WTC11 (cell line): ENCODE measurements around the gene LATS1. TPM values are rescaled to one million over a fixed set of nuclear protein-coding genes. Genes with fewer than 3 reads are reported as not detected.

Experiments used
- ATAC-seq: fragments of 200-7000 bp; cut with Tn5 transposase; 2 replicates; pipeline ENCODE4 v1.10.0; 2021; ENCODE audit warnings: mild to moderate bottlenecking, moderate library complexity
- CTCF ChIA-PET: fragments of 300-600 bp; sonication (Branson Sonifier 250); formaldehyde crosslinking; loops from one replicate; lab custom pipeline; 2021; ENCODE audit warnings: antibody characterized with exemption; lab: Charles Lee
- POLR2A ChIA-PET: fragments of 350-600 bp; sonication (Branson Sonifier 250); formaldehyde crosslinking; loops from one replicate; lab custom pipeline; 2021; ENCODE audit warnings: antibody characterized with exemption; lab: Charles Lee
- DNase-seq: peaks from one replicate; pipeline ENCODE4 v3.0.0; 2021; ENCODE audit warnings: low spot score
- H3K27ac Mint-ChIP-seq: 2 replicates; pipeline ENCODE4 v1.8.0; 2021; ENCODE audit warnings: mixed read lengths
- H3K27me3 Mint-ChIP-seq: 2 replicates; pipeline ENCODE4 v1.8.0; 2021; ENCODE audit warnings: low read depth, mild to moderate bottlenecking, moderate library complexity, mixed read lengths
- H3K36me3 Mint-ChIP-seq: 2 replicates; pipeline ENCODE4 v1.8.0; 2021; ENCODE audit warnings: mixed read lengths
- H3K4me1 Mint-ChIP-seq: 2 replicates; pipeline ENCODE4 v1.8.0; 2022; ENCODE audit warnings: mixed read lengths
- H3K4me3 Mint-ChIP-seq: 2 replicates; pipeline ENCODE4 v1.8.0; 2021; ENCODE audit warnings: mild to moderate bottlenecking, moderate library complexity, mixed read lengths
- H3K9me3 Mint-ChIP-seq: 2 replicates; pipeline ENCODE4 v1.8.0; 2021; ENCODE audit warnings: mixed read lengths
- ATF1 ChIP-seq: sonication (generic); formaldehyde crosslinking; IDR thresholded peaks from 2 replicates; pipeline ENCODE4 v1.8.1; 2023; ENCODE audit warnings: mild to moderate bottlenecking, moderate library complexity, missing genetic modification reagents
- ELF4 ChIP-seq: sonication (generic); formaldehyde crosslinking; IDR thresholded peaks from 2 replicates; pipeline ENCODE4 v1.8.1; 2022; ENCODE audit warnings: low read depth, mild to moderate bottlenecking, moderate library complexity, missing genetic modification reagents
- ESRRA ChIP-seq: sonication (generic); formaldehyde crosslinking; IDR thresholded peaks from 2 replicates; pipeline ENCODE4 v1.8.1; 2022; ENCODE audit warnings: mild to moderate bottlenecking, missing genetic modification reagents, borderline replicate concordance
- FOXK1 ChIP-seq: sonication (generic); formaldehyde crosslinking; IDR thresholded peaks from 2 replicates; pipeline ENCODE4 v1.8.0; 2022; ENCODE audit warnings: mild to moderate bottlenecking, moderate library complexity, missing genetic modification reagents
- FOXP1 ChIP-seq: sonication (generic); formaldehyde crosslinking; IDR thresholded peaks from 2 replicates; pipeline ENCODE4 v1.8.0; 2022; ENCODE audit warnings: missing genetic modification reagents, mild to moderate bottlenecking, moderate library complexity, borderline replicate concordance
- GTF2I ChIP-seq: fragments of 250-450 bp; sonication (Bioruptor Pico); conservative IDR thresholded peaks from 2 replicates; pipeline ENCODE4 v1.4.0; 2021; ENCODE audit warnings: mild to moderate bottlenecking
- HMGXB4 ChIP-seq: sonication (generic); formaldehyde crosslinking; IDR thresholded peaks from 2 replicates; pipeline ENCODE4 v1.8.1; 2023; ENCODE audit warnings: mild to moderate bottlenecking, moderate library complexity, missing genetic modification reagents
- NFE2L1 ChIP-seq: sonication (generic); formaldehyde crosslinking; IDR thresholded peaks from 2 replicates; pipeline ENCODE4 v1.8.1; 2023; ENCODE audit warnings: missing genetic modification reagents
- PREB ChIP-seq: sonication (generic); formaldehyde crosslinking; IDR thresholded peaks from 2 replicates; pipeline ENCODE4 v1.8.1; 2022; ENCODE audit warnings: mild to moderate bottlenecking, missing genetic modification reagents, moderate library complexity, borderline replicate concordance
- SMAD4 ChIP-seq: sonication (generic); formaldehyde crosslinking; IDR thresholded peaks from 2 replicates; pipeline ENCODE4 v1.8.0; 2022; ENCODE audit warnings: mild to moderate bottlenecking, missing genetic modification reagents
- ZMAT4 ChIP-seq: fragments of 250-450 bp; sonication (Bioruptor Pico); IDR thresholded peaks from 2 replicates; pipeline ENCODE4 v1.9.0; 2021; ENCODE audit warnings: mild to moderate bottlenecking
- total RNA-seq: library from RNA; stranded (reverse); gene quantifications from 3 replicates; pipeline ENCODE4 v1.2.3, GENCODE V29; 2021
- TF ChIP-seq, protein P1 (sequence below): sonication (generic); formaldehyde crosslinking; IDR thresholded peaks from 2 replicates; pipeline ENCODE4 v1.8.0; 2023; ENCODE audit warnings: missing genetic modification reagents
- TF ChIP-seq, protein P2 (sequence below): sonication (generic); formaldehyde crosslinking; IDR thresholded peaks from 2 replicates; pipeline ENCODE4 v1.8.1; 2022; ENCODE audit warnings: missing genetic modification reagents, borderline replicate concordance
- TF ChIP-seq, protein P3 (sequence below): fragments of 200-600 bp; IDR thresholded peaks from 2 replicates; pipeline ENCODE4 v1.8.0; 2022; ENCODE audit warnings: antibody characterized with exemption
- TF ChIP-seq, protein P4 (sequence below): sonication (generic); formaldehyde crosslinking; IDR thresholded peaks from 2 replicates; pipeline ENCODE4 v1.8.0; 2022; ENCODE audit warnings: mild to moderate bottlenecking, missing genetic modification reagents
- TF ChIP-seq, protein P5 (sequence below): sonication (generic); formaldehyde crosslinking; IDR thresholded peaks from 2 replicates; pipeline ENCODE4 v1.8.0; 2023; ENCODE audit warnings: missing genetic modification reagents, mild to moderate bottlenecking, borderline replicate concordance
- TF ChIP-seq, protein P6 (sequence below): sonication (generic); formaldehyde crosslinking; IDR thresholded peaks from 2 replicates; pipeline ENCODE4 v1.8.1; 2022; ENCODE audit warnings: mild to moderate bottlenecking, moderate library complexity, missing genetic modification reagents

Gene LATS1
- total RNA-seq, 1 experiment from 2014 or later = 24.2 TPM

DNA sequence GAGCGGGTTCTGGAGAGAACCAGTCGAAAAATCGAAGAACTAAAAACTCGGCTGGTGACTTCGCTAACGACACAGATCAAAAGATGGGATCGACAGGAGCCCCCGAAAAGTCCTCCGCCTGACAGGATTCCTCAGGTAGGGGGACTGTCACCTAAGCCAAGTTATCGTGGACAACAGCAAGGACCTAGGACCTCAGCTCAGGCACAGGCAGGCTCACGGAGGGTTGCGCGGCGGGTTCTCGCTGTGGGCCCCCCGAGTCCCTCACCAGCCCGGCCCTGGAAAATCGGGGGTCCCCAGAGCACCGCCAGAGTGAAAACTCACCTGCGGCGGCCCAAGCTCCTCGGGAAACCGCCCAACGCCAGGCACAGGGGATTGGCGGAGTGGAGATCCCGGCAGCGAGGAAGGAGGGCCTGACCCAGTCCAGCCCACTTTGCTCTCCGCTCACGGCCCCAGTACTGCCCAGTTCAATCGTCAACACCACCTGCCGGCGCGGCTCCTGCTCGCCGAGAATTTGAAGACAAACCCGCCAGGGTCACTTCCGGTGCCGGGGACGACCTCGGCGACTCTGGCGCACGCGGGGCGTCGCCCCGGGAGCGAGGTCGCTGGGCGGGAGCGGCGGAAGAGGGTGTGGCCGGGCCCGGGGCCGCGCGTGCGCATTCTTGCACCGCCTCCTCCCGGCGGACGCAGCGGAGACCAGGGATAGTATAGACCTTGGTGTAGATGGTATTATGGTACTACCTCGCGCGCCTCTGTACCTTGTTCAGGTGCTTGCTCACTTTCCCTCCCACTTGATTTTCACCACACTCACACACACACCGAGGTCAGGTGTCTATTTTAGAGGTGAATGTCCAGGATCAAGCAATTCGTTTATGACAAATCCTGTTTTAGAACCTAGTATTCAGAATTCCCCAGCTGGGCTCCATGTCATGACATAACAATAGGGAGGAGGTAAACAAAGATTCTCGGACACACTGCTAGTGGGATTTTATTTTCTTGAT is 69.5 kb downstream of the LATS1 start, which contains the start of gene KATNA1:
KATNA1 (minus strand) TSS at position 567 of the 998 bp plus-strand sequence. CDS start 10,167 bp downstream, outside the sequence.
- CTCF ChIA-PET = interaction anchor here (0.8 kb wide), 1 partner anchor 45 kb away, joined by 3 read pairs; no protein-coding TSS in a partner anchor
- POLR2A ChIA-PET = interaction anchor here (0.6 kb wide), 1 partner anchor 70 kb away, joined by 3 read pairs; the partner anchor contains the start of gene LATS1
- Mint-ChIP-seq H3K27me3 (no peaks in the 10 kb centered on the region), H3K4me3 (peak within 1 kb of the TSS; percentile 80), H3K9me3 (no peaks in the 10 kb centered on the region), H3K36me3 (no peaks in the 10 kb centered on the region), H3K27ac (peak within 1 kb of the TSS; percentile 82), H3K4me1 (peaks cover 7% of the 10 kb centered on the region; the same call in 1 of the 2 replicates)
- DNase-seq (peak; percentile 93), ATAC-seq (peak; percentile 95)
- TF ChIP-seq PREB (CRISPR knock-in tag) (peak; percentile 85; the same call in 1 of the 2 replicates), SMAD4 (CRISPR knock-in tag) (no peak; the same call in 1 of the 2 replicates), ESRRA (CRISPR knock-in tag) (peak; percentile 92; the same call in 1 of the 2 replicates), ZMAT4 (CRISPR knock-in tag) (no peak), ELF4 (CRISPR knock-in tag) (peak; percentile 83), ATF1 (CRISPR knock-in tag) (no peak), NFE2L1 (peak; percentile 67; the same call in 1 of the 2 replicates), HMGXB4 (CRISPR knock-in tag) (peak; percentile 78; the same call in 1 of the 2 replicates), GTF2I (CRISPR knock-in tag) (no peak), FOXK1 (CRISPR knock-in tag) (peak; percentile 83), FOXP1 (CRISPR knock-in tag) (peak; percentile 98)
- TF ChIP-seq, protein P1, sequence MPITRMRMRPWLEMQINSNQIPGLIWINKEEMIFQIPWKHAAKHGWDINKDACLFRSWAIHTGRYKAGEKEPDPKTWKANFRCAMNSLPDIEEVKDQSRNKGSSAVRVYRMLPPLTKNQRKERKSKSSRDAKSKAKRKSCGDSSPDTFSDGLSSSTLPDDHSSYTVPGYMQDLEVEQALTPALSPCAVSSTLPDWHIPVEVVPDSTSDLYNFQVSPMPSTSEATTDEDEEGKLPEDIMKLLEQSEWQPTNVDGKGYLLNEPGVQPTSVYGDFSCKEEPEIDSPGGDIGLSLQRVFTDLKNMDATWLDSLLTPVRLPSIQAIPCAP (CRISPR knock-in tag) = peak; percentile 78; the same call in 1 of the 2 replicates
- TF ChIP-seq, protein P2, sequence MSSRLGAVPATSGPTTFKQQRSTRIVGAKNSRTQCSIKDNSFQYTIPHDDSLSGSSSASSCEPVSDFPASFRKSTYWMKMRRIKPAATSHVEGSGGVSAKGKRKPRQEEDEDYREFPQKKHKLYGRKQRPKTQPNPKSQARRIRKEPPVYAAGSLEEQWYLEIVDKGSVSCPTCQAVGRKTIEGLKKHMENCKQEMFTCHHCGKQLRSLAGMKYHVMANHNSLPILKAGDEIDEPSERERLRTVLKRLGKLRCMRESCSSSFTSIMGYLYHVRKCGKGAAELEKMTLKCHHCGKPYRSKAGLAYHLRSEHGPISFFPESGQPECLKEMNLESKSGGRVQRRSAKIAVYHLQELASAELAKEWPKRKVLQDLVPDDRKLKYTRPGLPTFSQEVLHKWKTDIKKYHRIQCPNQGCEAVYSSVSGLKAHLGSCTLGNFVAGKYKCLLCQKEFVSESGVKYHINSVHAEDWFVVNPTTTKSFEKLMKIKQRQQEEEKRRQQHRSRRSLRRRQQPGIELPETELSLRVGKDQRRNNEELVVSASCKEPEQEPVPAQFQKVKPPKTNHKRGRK (CRISPR knock-in tag) = no peak
- TF ChIP-seq, protein P3, sequence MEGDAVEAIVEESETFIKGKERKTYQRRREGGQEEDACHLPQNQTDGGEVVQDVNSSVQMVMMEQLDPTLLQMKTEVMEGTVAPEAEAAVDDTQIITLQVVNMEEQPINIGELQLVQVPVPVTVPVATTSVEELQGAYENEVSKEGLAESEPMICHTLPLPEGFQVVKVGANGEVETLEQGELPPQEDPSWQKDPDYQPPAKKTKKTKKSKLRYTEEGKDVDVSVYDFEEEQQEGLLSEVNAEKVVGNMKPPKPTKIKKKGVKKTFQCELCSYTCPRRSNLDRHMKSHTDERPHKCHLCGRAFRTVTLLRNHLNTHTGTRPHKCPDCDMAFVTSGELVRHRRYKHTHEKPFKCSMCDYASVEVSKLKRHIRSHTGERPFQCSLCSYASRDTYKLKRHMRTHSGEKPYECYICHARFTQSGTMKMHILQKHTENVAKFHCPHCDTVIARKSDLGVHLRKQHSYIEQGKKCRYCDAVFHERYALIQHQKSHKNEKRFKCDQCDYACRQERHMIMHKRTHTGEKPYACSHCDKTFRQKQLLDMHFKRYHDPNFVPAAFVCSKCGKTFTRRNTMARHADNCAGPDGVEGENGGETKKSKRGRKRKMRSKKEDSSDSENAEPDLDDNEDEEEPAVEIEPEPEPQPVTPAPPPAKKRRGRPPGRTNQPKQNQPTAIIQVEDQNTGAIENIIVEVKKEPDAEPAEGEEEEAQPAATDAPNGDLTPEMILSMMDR = no peak
- TF ChIP-seq, protein P4, sequence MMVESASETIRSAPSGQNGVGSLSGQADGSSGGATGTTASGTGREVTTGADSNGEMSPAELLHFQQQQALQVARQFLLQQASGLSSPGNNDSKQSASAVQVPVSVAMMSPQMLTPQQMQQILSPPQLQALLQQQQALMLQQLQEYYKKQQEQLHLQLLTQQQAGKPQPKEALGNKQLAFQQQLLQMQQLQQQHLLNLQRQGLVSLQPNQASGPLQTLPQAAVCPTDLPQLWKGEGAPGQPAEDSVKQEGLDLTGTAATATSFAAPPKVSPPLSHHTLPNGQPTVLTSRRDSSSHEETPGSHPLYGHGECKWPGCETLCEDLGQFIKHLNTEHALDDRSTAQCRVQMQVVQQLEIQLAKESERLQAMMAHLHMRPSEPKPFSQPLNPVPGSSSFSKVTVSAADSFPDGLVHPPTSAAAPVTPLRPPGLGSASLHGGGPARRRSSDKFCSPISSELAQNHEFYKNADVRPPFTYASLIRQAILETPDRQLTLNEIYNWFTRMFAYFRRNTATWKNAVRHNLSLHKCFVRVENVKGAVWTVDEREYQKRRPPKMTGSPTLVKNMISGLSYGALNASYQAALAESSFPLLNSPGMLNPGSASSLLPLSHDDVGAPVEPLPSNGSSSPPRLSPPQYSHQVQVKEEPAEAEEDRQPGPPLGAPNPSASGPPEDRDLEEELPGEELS (CRISPR knock-in tag) = peak; percentile 98
- TF ChIP-seq, protein P5, sequence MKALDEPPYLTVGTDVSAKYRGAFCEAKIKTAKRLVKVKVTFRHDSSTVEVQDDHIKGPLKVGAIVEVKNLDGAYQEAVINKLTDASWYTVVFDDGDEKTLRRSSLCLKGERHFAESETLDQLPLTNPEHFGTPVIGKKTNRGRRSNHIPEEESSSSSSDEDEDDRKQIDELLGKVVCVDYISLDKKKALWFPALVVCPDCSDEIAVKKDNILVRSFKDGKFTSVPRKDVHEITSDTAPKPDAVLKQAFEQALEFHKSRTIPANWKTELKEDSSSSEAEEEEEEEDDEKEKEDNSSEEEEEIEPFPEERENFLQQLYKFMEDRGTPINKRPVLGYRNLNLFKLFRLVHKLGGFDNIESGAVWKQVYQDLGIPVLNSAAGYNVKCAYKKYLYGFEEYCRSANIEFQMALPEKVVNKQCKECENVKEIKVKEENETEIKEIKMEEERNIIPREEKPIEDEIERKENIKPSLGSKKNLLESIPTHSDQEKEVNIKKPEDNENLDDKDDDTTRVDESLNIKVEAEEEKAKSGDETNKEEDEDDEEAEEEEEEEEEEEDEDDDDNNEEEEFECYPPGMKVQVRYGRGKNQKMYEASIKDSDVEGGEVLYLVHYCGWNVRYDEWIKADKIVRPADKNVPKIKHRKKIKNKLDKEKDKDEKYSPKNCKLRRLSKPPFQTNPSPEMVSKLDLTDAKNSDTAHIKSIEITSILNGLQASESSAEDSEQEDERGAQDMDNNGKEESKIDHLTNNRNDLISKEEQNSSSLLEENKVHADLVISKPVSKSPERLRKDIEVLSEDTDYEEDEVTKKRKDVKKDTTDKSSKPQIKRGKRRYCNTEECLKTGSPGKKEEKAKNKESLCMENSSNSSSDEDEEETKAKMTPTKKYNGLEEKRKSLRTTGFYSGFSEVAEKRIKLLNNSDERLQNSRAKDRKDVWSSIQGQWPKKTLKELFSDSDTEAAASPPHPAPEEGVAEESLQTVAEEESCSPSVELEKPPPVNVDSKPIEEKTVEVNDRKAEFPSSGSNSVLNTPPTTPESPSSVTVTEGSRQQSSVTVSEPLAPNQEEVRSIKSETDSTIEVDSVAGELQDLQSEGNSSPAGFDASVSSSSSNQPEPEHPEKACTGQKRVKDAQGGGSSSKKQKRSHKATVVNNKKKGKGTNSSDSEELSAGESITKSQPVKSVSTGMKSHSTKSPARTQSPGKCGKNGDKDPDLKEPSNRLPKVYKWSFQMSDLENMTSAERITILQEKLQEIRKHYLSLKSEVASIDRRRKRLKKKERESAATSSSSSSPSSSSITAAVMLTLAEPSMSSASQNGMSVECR (CRISPR knock-in tag) = peak; percentile 93
- TF ChIP-seq, protein P6, sequence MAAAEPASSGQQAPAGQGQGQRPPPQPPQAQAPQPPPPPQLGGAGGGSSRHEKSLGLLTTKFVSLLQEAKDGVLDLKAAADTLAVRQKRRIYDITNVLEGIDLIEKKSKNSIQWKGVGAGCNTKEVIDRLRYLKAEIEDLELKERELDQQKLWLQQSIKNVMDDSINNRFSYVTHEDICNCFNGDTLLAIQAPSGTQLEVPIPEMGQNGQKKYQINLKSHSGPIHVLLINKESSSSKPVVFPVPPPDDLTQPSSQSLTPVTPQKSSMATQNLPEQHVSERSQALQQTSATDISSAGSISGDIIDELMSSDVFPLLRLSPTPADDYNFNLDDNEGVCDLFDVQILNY (CRISPR knock-in tag) = peak; percentile 91
